GM12801 (cell line): ENCODE data around the gene CAPS2.

ENCODE experiments used
- TF ChIP-seq, protein P1 (sequence below): IDR thresholded peaks from one replicate; pipeline ENCODE4 v1.5.1; 2011; ENCODE audit warnings: control low read depth; ENCODE audit not compliant: insufficient read length; ENCODE audit errors: extremely low read depth

CAPS2 gene

DNA sequence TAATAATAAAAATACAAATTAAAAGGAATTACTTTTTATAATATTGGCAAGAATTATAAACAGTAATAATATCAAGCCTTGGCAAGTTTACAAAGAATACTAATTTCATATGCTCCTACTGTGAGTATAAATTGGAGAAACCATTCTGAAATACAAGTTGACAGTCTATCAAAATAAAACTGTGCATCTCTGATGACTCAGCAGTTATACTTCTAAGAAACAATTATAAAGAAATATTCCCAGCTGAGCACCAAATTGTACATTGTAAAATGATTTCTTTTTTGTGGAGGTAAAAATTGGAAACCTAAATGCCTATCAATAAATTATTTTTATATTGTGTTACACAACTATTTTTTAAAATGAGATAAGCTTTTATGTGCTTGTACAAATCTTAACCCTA lies 85.0 kb downstream of the CAPS2 start:
- TF ChIP-seq, protein P1, sequence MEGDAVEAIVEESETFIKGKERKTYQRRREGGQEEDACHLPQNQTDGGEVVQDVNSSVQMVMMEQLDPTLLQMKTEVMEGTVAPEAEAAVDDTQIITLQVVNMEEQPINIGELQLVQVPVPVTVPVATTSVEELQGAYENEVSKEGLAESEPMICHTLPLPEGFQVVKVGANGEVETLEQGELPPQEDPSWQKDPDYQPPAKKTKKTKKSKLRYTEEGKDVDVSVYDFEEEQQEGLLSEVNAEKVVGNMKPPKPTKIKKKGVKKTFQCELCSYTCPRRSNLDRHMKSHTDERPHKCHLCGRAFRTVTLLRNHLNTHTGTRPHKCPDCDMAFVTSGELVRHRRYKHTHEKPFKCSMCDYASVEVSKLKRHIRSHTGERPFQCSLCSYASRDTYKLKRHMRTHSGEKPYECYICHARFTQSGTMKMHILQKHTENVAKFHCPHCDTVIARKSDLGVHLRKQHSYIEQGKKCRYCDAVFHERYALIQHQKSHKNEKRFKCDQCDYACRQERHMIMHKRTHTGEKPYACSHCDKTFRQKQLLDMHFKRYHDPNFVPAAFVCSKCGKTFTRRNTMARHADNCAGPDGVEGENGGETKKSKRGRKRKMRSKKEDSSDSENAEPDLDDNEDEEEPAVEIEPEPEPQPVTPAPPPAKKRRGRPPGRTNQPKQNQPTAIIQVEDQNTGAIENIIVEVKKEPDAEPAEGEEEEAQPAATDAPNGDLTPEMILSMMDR: no peak

DNA sequence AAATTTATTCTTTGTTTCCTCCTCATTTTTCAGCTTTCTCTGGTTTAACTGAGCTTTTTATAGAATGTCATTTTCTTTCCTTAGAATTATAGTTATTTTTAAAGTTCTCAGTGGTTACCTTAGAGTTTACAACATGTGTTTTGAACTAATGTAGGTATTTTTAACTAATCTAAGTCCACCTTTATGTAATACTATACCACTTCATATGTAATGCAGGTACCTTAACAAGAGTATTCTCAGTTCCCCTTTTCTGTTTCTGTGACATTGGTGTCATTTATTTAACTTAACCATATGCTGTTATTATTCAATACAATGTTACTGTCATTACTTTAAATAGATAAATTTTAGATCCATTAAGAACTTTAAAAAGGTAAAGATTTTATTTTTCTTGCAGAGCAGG lies 90.1 kb downstream of the CAPS2 start:
- TF ChIP-seq, protein P1: no peak

DNA sequence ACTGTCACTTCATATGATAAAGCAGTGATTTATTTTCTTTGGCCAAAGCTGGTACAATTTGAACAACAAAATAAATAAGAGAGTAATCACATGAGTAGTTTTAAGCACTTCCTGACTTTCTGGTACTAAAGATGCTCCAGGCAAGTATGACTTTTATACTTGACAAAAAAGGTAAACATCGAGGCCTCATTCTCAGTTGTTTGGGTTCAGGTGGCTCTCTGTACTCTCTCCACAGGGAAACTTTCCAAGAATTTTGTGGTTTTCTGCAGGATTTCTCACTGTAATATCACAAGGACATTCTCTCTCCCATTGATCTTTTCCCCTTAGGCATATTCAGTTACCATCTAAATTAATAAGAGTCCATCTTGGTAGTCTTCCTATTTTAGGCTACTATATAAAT lies 93.9 kb downstream of the CAPS2 start:
- TF ChIP-seq, protein P1: no peak

DNA sequence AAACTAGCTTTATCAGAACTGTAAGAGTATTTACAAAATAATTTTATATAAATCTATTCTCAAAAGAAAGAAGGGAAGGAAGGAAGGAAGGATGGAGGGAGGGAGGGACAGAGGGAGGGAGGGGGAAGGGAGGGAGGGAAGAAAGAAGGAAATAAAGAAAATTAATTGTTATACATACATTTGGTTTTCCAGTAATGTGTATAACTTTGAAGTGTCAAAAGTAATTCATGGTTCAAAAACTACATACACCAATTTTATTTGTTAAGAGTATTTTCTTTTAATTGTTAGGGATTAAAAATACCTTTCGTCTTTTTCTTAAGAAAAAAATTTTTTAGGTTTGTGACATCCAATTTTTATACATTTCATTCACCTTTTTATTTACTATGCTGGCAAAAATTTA lies 103.0 kb downstream of the CAPS2 start:
- TF ChIP-seq, protein P1: no peak
